B cell (primary cell): ENCODE results near the gene EMP1. TPM values are rescaled to one million over a fixed set of nuclear protein-coding genes. Genes with fewer than 3 reads are reported as not detected.

Source experiments
- ATAC-seq: fragments of 200-7000 bp; cut with Tn5 transposase; one replicate; pipeline ENCODE4 v1.10.0; 2021; ENCODE audit warnings: low read depth, mild to moderate bottlenecking, moderate number of reproducible peaks, moderate library complexity
- CTCF ChIA-PET: fragments of 350-600 bp; sonication (Branson Sonifier 250); formaldehyde crosslinking; loops from one replicate; lab custom pipeline; 2021; ENCODE audit warnings: antibody characterized with exemption, inconsistent platforms; lab: Charles Lee
- POLR2A ChIA-PET: fragments of 350-600 bp; sonication (Branson Sonifier 250); formaldehyde crosslinking; loops from one replicate; lab custom pipeline; 2021; ENCODE audit warnings: antibody characterized with exemption; lab: Charles Lee
- DNase-seq: peaks from one replicate; pipeline ENCODE4 v3.0.0; 2013
- H2AFZ ChIP-seq: 2 replicates; pipeline ENCODE4 v1.6.1; 2012; ENCODE audit warnings: mild to moderate bottlenecking, low read depth, low read length; ENCODE audit not compliant: insufficient read depth, poor library complexity, severe bottlenecking
- H3K27ac ChIP-seq, 2 donors: 1 replicate in 1 of 2; 2 replicates in 1 of 2; pipeline ENCODE4 v1.5.1; 2012 to 2013; ENCODE audit warnings: low read length in 2 of 2, mild to moderate bottlenecking in 2 of 2, moderate library complexity in 1 of 2
- H3K27me3 ChIP-seq, 4 experiments: fragments of 200-600 bp in 1 of 4; sonication (generic) in 1 of 4; replicated peaks in 1 of 4; 1 replicate in 2 of 4; 2 replicates in 2 of 4; pipeline versions ENCODE4 v1.6.1 to v1.7.0; 2013 to 2016; ENCODE audit warnings: low read length in 3 of 4, mild to moderate bottlenecking in 2 of 4, mixed read lengths in 1 of 4, moderate library complexity in 1 of 4; ENCODE audit not compliant: insufficient read depth in 4 of 4, control insufficient read depth in 3 of 4; ENCODE audit errors: control extremely low read depth in 1 of 4
- H3K36me3 ChIP-seq, 2 experiments: replicated peaks in 1 of 2; 1 replicate in 1 of 2; 2 replicates in 1 of 2; pipeline versions ENCODE4 v1.6.1 to v1.7.1; 2013; ENCODE audit warnings: low read length in 1 of 2; ENCODE audit not compliant: insufficient read depth in 2 of 2, control insufficient read depth in 1 of 2; ENCODE audit errors: control extremely low read depth in 1 of 2, extremely low read depth in 1 of 2
- H3K4me1 ChIP-seq, 2 donors: fragments of 200-600 bp in 1 of 2; sonication (generic) in 1 of 2; 1 replicate in 1 of 2; 2 replicates in 1 of 2; pipeline versions ENCODE4 v1.5.1 to v1.6.1; 2013 to 2017; ENCODE audit warnings: low read length in 2 of 2; ENCODE audit not compliant: control insufficient read depth in 2 of 2, insufficient read depth in 2 of 2
- H3K4me2 ChIP-seq: replicated peaks from 2 replicates; pipeline ENCODE3; 2012; ENCODE audit warnings: mild to moderate bottlenecking, low read depth, low read length; ENCODE audit not compliant: poor library complexity, severe bottlenecking
- H3K4me3 ChIP-seq, 5 experiments: fragments of 200-600 bp in 1 of 5; sonication (generic) in 1 of 5; 1 replicate in 3 of 5; 2 replicates in 2 of 5; pipeline versions ENCODE4 v1.5.1 to v1.7.0; 2011 to 2016; ENCODE audit warnings: low read length in 4 of 5, mild to moderate bottlenecking in 4 of 5, low read depth in 2 of 5, control low read depth in 1 of 5, moderate library complexity in 1 of 5; ENCODE audit not compliant: insufficient read depth in 1 of 5; ENCODE audit errors: control extremely low read depth in 1 of 5, extremely low read depth in 1 of 5
- H3K79me2 ChIP-seq: fragments of 200-600 bp; sonication (generic); one replicate; pipeline ENCODE4 v1.6.0; 2016; ENCODE audit warnings: low read length; ENCODE audit not compliant: control insufficient read depth, insufficient read depth
- H3K9ac ChIP-seq: fragments of 200-600 bp; sonication (generic); 2 replicates; pipeline ENCODE4 v1.6.1; 2017; ENCODE audit warnings: mild to moderate bottlenecking, low read length, moderate library complexity
- H3K9me3 ChIP-seq, 3 donors: one replicate each; pipeline versions ENCODE4 v1.6.1 to v1.7.1; 2013; ENCODE audit warnings: low read length in 2 of 3; ENCODE audit not compliant: control insufficient read depth in 2 of 3, insufficient read depth in 1 of 3; ENCODE audit errors: control extremely low read depth in 1 of 3
- H4K20me1 ChIP-seq: 2 replicates; pipeline ENCODE4 v1.6.0; 2012; ENCODE audit warnings: mild to moderate bottlenecking, low read length; ENCODE audit not compliant: insufficient read depth, control insufficient read depth, poor library complexity, severe bottlenecking
- H3K27ac Mint-ChIP-seq: one replicate; pipeline ENCODE4 v1.8.0; 2021; ENCODE audit warnings: mixed read lengths
- H3K27me3 Mint-ChIP-seq: one replicate; pipeline ENCODE4 v1.8.0; 2021; ENCODE audit warnings: mixed read lengths
- H3K4me1 Mint-ChIP-seq: one replicate; pipeline ENCODE4 v1.8.0; 2021; ENCODE audit warnings: mixed read lengths
- H3K4me3 Mint-ChIP-seq: one replicate; pipeline ENCODE4 v1.8.0; 2021; ENCODE audit warnings: mixed read lengths
- H3K9me3 Mint-ChIP-seq: one replicate; pipeline ENCODE4 v1.8.0; 2022; ENCODE audit warnings: mixed read lengths; ENCODE audit not compliant: insufficient read depth
- CTCF ChIP-seq: fragments of 200-600 bp; IDR thresholded peaks from one replicate; pipeline ENCODE4 v1.8.0; 2022; ENCODE audit warnings: antibody characterized with exemption, mild to moderate bottlenecking
- EZH2 ChIP-seq: IDR thresholded peaks from 2 replicates; pipeline ENCODE4 v1.6.1; 2012; ENCODE audit warnings: borderline replicate concordance, low read depth, mild to moderate bottlenecking, moderate library complexity, low read length; ENCODE audit not compliant: insufficient read depth, poor library complexity, severe bottlenecking
- WGBS: methylation state at CpG from one replicate; pipeline ENCODE4 v1.1.5; 2013; ENCODE audit warnings: missing lambda C conversion rate; ENCODE audit not compliant: insufficient coverage; 5-methylcytosine and 5-hydroxymethylcytosine counted together
- intact Hi-C: fragments of 100-400 bp; cut with micrococcal nuclease; formaldehyde crosslinking; loops from one replicate; pipeline ENCODE4 v1.10.0; 2022
- polyA plus RNA-seq: library from polyadenylated mRNA; depleted of rRNA; stranded (reverse); fragments of >200 nt; gene quantifications from 2 replicates; pipeline ENCODE4 v1.2.3, GENCODE V29; 2012
- total RNA-seq, 2 donors: library from RNA; stranded (reverse); fragments of 120-200 nt in 1 of 2; gene quantifications; 1 replicate in 1 of 2; 2 replicates in 1 of 2; pipeline versions ENCODE4 v1.2.3 to v1.2.4, GENCODE V29; 2013 to 2022

EMP1 gene
- total and polyA plus RNA-seq, 2 donors (not counting 1 experiment from before 2014, with no cell fraction given) = 0.07 to 0.64 TPM

GRCh38 chr12:13178568-13179210, 17.8 kb upstream of the EMP1 start:
- ATAC-seq (no peak), DNase-seq (no peak)
- H3K79me2 ChIP-seq = no peaks in the 10 kb centered on the region
- no peak overlapping the region for H3K9ac ChIP-seq
- no peak overlapping the region for H3K4me2 ChIP-seq
- no peaks in the 10 kb centered on the region for H3K36me3 ChIP-seq
- H3K27ac Mint-ChIP-seq = no peak overlapping the region
- no peak for TF ChIP-seq EZH2
- TF ChIP-seq CTCF = no peak
- no peak overlapping the region for H3K4me3 Mint-ChIP-seq
- ChIA-PET POLR2A (no interaction called here), CTCF (interaction anchor here (1.5 kb wide), 1 partner anchor 33 kb away, joined by 6 read pairs; no protein-coding TSS in a partner anchor)
- no peaks in the 10 kb centered on the region for H3K9me3 ChIP-seq
- no peaks in the 10 kb centered on the region for H4K20me1 ChIP-seq
- peaks cover 14% of the 10 kb centered on the region for H3K4me1 Mint-ChIP-seq
- H3K27me3 Mint-ChIP-seq = peaks cover 50% of the 10 kb centered on the region
- peaks cover 11 to 12% of the 10 kb centered on the region in 2 donors for H3K4me1 ChIP-seq
- no peak overlapping the region for H3K27ac ChIP-seq
- H2AFZ ChIP-seq = no peak overlapping the region
- H3K27me3 ChIP-seq = peaks cover 0 to 19% (median 10%) of the 10 kb centered on the region in 4 experiments
- H3K4me3 ChIP-seq = no peak overlapping the region
- 92% methylated on average over 3 of the region's 10 CpGs for WGBS
- intact Hi-C loops = no loop called here
- no peaks in the 10 kb centered on the region for H3K9me3 Mint-ChIP-seq
